ENCODE data around the gene TEX35.

GRCh38 chr1:178527117-178527516 is 14.2 kb downstream of the TEX35 start:
- TF ChIP-seq TARDBP (IDR thresholded peaks at IDR 0.05) (no peak), L3MBTL2 (conservative IDR thresholded peaks at IDR 0.05) (no peak), ARNT (IDR thresholded peaks at IDR 0.05) (no peak), FOXM1 (IDR thresholded peaks at IDR 0.05; ENCODE audit: borderline replicate concordance) (no peak), FOXK2 (IDR thresholded peaks at IDR 0.05) (no peak)
